ENCODE results near the gene CAVIN2.

DNA sequence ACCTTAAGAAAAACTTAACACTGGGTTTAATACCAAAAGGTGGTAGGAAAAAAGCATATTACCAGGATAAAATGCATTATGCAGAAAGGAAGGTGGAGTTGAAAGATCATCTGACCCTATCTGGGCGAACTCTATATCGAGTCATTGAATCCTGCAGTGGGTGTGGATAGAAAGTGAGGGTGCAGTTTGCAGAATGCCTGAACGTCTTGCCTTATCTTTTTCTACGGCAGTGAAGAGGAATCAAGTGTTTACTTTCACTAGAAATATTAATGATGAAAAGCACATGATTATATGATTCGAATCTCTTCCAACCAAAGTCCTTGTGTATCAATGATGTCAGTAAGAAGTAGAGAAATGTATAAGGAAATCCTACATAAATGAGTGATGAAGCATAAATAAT lies 4.3 kb upstream of the CAVIN2 start:
- TF ChIP-seq, protein P1, sequence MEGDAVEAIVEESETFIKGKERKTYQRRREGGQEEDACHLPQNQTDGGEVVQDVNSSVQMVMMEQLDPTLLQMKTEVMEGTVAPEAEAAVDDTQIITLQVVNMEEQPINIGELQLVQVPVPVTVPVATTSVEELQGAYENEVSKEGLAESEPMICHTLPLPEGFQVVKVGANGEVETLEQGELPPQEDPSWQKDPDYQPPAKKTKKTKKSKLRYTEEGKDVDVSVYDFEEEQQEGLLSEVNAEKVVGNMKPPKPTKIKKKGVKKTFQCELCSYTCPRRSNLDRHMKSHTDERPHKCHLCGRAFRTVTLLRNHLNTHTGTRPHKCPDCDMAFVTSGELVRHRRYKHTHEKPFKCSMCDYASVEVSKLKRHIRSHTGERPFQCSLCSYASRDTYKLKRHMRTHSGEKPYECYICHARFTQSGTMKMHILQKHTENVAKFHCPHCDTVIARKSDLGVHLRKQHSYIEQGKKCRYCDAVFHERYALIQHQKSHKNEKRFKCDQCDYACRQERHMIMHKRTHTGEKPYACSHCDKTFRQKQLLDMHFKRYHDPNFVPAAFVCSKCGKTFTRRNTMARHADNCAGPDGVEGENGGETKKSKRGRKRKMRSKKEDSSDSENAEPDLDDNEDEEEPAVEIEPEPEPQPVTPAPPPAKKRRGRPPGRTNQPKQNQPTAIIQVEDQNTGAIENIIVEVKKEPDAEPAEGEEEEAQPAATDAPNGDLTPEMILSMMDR (IDR thresholded peaks at IDR 0.05): no peak
- no peak for TF ChIP-seq POLR2A (IDR thresholded peaks at IDR 0.05)
